H9 (cell line): ENCODE measurements around the gene STEAP2. TPM values are rescaled to one million over a fixed set of nuclear protein-coding genes. Genes with fewer than 3 reads are reported as not detected.

Experiments used
- DNase-seq: peaks from one replicate; pipeline ENCODE4 v3.0.0-alpha.2; 2017
- H2AFZ ChIP-seq: one replicate; pipeline ENCODE4 v1.6.1; 2013; ENCODE audit warnings: mild to moderate bottlenecking, low read length, control low read depth, moderate library complexity
- H2AK5ac ChIP-seq: 2 replicates; pipeline ENCODE4 v1.6.1; 2013; ENCODE audit warnings: low read length, control low read depth, mixed read lengths; ENCODE audit not compliant: insufficient read length
- H2BK120ac ChIP-seq: one replicate; pipeline ENCODE4 v1.6.1; 2013; ENCODE audit warnings: low read depth, mild to moderate bottlenecking, low read length, control low read depth, inconsistent platforms; ENCODE audit not compliant: poor library complexity, severe bottlenecking
- H2BK12ac ChIP-seq: 2 replicates; pipeline ENCODE4 v1.6.1; 2013; ENCODE audit warnings: low read length, control low read depth, mixed read lengths, low read depth; ENCODE audit not compliant: insufficient read length
- H2BK15ac ChIP-seq: 2 replicates; pipeline ENCODE4 v1.6.1; 2013; ENCODE audit warnings: low read depth, low read length, control low read depth
- H2BK20ac ChIP-seq: one replicate; pipeline ENCODE4 v1.6.1; 2013; ENCODE audit warnings: low read depth, mild to moderate bottlenecking, low read length, control low read depth, inconsistent platforms; ENCODE audit not compliant: poor library complexity, severe bottlenecking
- H2BK5ac ChIP-seq: 2 replicates; pipeline ENCODE4 v1.6.1; 2013; ENCODE audit warnings: low read length, control low read depth, mixed read lengths; ENCODE audit not compliant: insufficient read length
- H3K14ac ChIP-seq: 2 replicates; pipeline ENCODE4 v1.6.1; 2013; ENCODE audit warnings: low read length, control low read depth; ENCODE audit not compliant: insufficient read depth
- H3K18ac ChIP-seq: 2 replicates; pipeline ENCODE4 v1.6.1; 2013; ENCODE audit warnings: low read depth, mild to moderate bottlenecking, mixed read lengths, low read length, control low read depth; ENCODE audit not compliant: insufficient read length
- H3K23ac ChIP-seq: 2 replicates; pipeline ENCODE4 v1.6.1; 2013; ENCODE audit warnings: low read length, control low read depth, mixed read lengths, low read depth; ENCODE audit not compliant: insufficient read length
- H3K23me2 ChIP-seq: 2 replicates; pipeline ENCODE4 v1.6.1; 2013; ENCODE audit warnings: low read depth, mild to moderate bottlenecking, mixed read lengths, low read length, control low read depth; ENCODE audit not compliant: insufficient read length, poor library complexity, severe bottlenecking
- H3K27ac ChIP-seq: 2 replicates; pipeline ENCODE4 v1.5.1; 2013; ENCODE audit warnings: low read length, control low read depth, mixed read lengths, low read depth; ENCODE audit not compliant: insufficient read length
- H3K27me3 ChIP-seq: 2 replicates; pipeline ENCODE4 v1.6.1; 2013; ENCODE audit warnings: low read length, control low read depth, inconsistent platforms; ENCODE audit not compliant: insufficient read depth
- H3K4ac ChIP-seq: 2 replicates; pipeline ENCODE4 v1.6.1; 2013; ENCODE audit warnings: low read depth, mild to moderate bottlenecking, control low read depth, inconsistent platforms, low read length, moderate library complexity
- H3K4me1 ChIP-seq: 2 replicates; pipeline ENCODE4 v1.6.1; 2013; ENCODE audit warnings: low read length, control low read depth, inconsistent platforms; ENCODE audit not compliant: insufficient read depth
- H3K4me2 ChIP-seq: 2 replicates; pipeline ENCODE4 v1.6.1; 2013; ENCODE audit warnings: low read length, control low read depth, mixed read lengths; ENCODE audit not compliant: insufficient read length, insufficient read depth
- H3K56ac ChIP-seq: 2 replicates; pipeline ENCODE4 v1.6.1; 2013; ENCODE audit warnings: low read depth, mild to moderate bottlenecking, mixed read lengths, low read length, control low read depth; ENCODE audit not compliant: insufficient read length
- H3K79me1 ChIP-seq: 2 replicates; pipeline ENCODE4 v1.6.1; 2013; ENCODE audit warnings: low read depth, mild to moderate bottlenecking, moderate library complexity, low read length, control low read depth, inconsistent platforms; ENCODE audit not compliant: insufficient read depth, poor library complexity, severe bottlenecking
- H3K79me2 ChIP-seq: 2 replicates; pipeline ENCODE4 v1.6.1; 2013; ENCODE audit warnings: low read length, control low read depth, inconsistent platforms; ENCODE audit not compliant: insufficient read depth
- H3K9ac ChIP-seq: 2 replicates; pipeline ENCODE4 v1.6.1; 2013; ENCODE audit warnings: low read length, control low read depth, mixed read lengths; ENCODE audit not compliant: insufficient read length; ENCODE audit errors: extremely low read depth
- H3K9me3 ChIP-seq: one replicate; pipeline ENCODE4 v1.6.1; 2013; ENCODE audit warnings: low read depth, low read length, inconsistent platforms; ENCODE audit not compliant: control insufficient read depth
- H3T11ph ChIP-seq: one replicate; pipeline ENCODE4 v1.6.1; 2013; ENCODE audit warnings: mild to moderate bottlenecking, low read length, control low read depth, inconsistent platforms
- H4K20me1 ChIP-seq: one replicate; pipeline ENCODE4 v1.6.1; 2013; ENCODE audit not compliant: control insufficient read depth, insufficient read length, insufficient read depth
- H4K5ac ChIP-seq: 2 replicates; pipeline ENCODE4 v1.6.1; 2013; ENCODE audit warnings: low read depth, mild to moderate bottlenecking, mixed read lengths, low read length, control low read depth; ENCODE audit not compliant: insufficient read length
- H4K8ac ChIP-seq: replicated peaks from 2 replicates; pipeline ENCODE4 v1.6.1; 2013; ENCODE audit warnings: low read length, control low read depth, mixed read lengths, low read depth; ENCODE audit not compliant: insufficient read length
- H4K91ac ChIP-seq: 2 replicates; pipeline ENCODE4 v1.6.1; 2013; ENCODE audit warnings: low read depth, mild to moderate bottlenecking, moderate library complexity, mixed read lengths, low read length, control low read depth; ENCODE audit not compliant: insufficient read length
- H3K27ac Mint-ChIP-seq, 3 experiments: 2 replicates in 2 of 3; 3 replicates in 1 of 3; pipeline ENCODE4 v1.8.0; 2020 to 2021; ENCODE audit warnings: mixed read lengths in 3 of 3, mild to moderate bottlenecking in 1 of 3, moderate library complexity in 1 of 3
- H3K27me3 Mint-ChIP-seq: 2 replicates; pipeline ENCODE4 v1.8.0; 2021; ENCODE audit warnings: low read depth, mild to moderate bottlenecking, moderate library complexity, mixed read lengths
- H3K36me3 Mint-ChIP-seq, 3 experiments: 2 replicates in 2 of 3; 3 replicates in 1 of 3; pipeline ENCODE4 v1.8.0; 2020 to 2021; ENCODE audit warnings: low read depth in 3 of 3, mixed read lengths in 3 of 3; ENCODE audit not compliant: insufficient read depth in 1 of 3
- H3K4me1 Mint-ChIP-seq, 2 experiments: 2 replicates each; pipeline ENCODE4 v1.8.0; 2020; ENCODE audit warnings: mixed read lengths in 2 of 2
- H3K4me3 Mint-ChIP-seq, 2 experiments: 2 replicates in 1 of 2; 3 replicates in 1 of 2; pipeline ENCODE4 v1.8.0; 2020 to 2021; ENCODE audit warnings: mild to moderate bottlenecking in 2 of 2, mixed read lengths in 2 of 2, moderate library complexity in 1 of 2
- H3K9me3 Mint-ChIP-seq, 2 experiments: 2 replicates in 1 of 2; 3 replicates in 1 of 2; pipeline ENCODE4 v1.8.0; 2020; ENCODE audit warnings: mild to moderate bottlenecking in 2 of 2, mixed read lengths in 2 of 2, moderate library complexity in 1 of 2
- WGBS: extraction: QIAGEN DNeasy Blood & Tissue Kit; methylation state at CpG from one replicate; pipeline ENCODE4 v1.1.7; 2013; ENCODE audit warnings: missing lambda C conversion rate, low lambda C conversion rate, mixed read lengths; ENCODE audit not compliant: insufficient read length; ENCODE audit errors: extremely low coverage; 5-methylcytosine and 5-hydroxymethylcytosine counted together
- total RNA-seq: library from RNA; stranded (reverse); gene quantifications from 2 replicates; pipeline ENCODE4 v1.2.1, GENCODE V29; 2021
- TF ChIP-seq, protein P1 (sequence below): fragments of 200-600 bp; sonication (generic); conservative IDR thresholded peaks from 3 replicates; pipeline ENCODE4 v1.8.0; 2021; ENCODE audit warnings: antibody characterized with exemption, mild to moderate bottlenecking

The STEAP2 gene
- total RNA-seq, 1 experiment from 2014 or later, result 6.7 TPM

DNA sequence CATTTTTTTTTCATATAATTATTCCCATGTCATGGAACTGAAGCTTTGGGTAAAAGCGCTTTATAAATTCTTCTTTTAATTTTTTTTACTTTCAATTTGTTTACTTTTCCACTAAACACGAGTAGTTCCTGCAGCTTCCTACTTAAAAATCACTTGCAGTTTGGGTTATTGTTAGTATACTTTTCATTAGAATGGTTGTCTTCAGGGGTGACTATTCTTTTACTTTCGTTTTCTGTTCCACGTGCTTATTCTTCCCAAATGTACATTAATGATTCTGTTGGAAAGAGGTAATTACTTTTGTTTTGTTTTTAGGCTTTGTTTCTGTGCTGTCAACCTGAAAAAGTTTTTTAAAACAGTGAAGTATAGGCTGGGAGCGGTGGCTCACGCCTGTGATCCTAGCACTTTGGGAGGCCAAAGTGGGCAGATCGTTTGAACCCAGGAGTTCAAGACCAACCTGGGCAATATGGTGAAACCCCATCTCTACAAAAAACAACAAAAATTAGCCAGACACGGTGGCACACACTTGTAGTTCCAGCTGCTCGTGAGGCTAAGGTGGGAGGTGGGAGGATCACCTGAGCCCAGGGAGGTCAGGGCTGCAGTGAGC, 28.2 kb downstream of the STEAP2 start:
- Mint-ChIP-seq H3K36me3 (no peaks in the 10 kb centered on the region; a peak in 1 of 7 replicates), H3K9me3 (no peaks in the 10 kb centered on the region), H3K4me3 (no peak overlapping the region), H3K27me3 (peaks cover 14% of the 10 kb centered on the region), H3K4me1 (peaks cover 16 to 23% of the 10 kb centered on the region in 2 experiments), H3K27ac (no peak overlapping the region)
- no peaks in the 10 kb centered on the region for H3K79me1 ChIP-seq
- no peak overlapping the region for H2BK15ac ChIP-seq
- H4K20me1 ChIP-seq, result no peaks in the 10 kb centered on the region
- no peaks in the 10 kb centered on the region; the same call in 1 of the 2 replicates for H3K4me1 ChIP-seq
- H3K23ac ChIP-seq, result no peak overlapping the region
- H2BK120ac ChIP-seq, result no peak overlapping the region
- no peak overlapping the region for H4K91ac ChIP-seq
- no peaks in the 10 kb centered on the region for H3K27me3 ChIP-seq
- no peak overlapping the region for H3K4ac ChIP-seq
- no peak overlapping the region for H4K5ac ChIP-seq
- TF ChIP-seq, protein P1, sequence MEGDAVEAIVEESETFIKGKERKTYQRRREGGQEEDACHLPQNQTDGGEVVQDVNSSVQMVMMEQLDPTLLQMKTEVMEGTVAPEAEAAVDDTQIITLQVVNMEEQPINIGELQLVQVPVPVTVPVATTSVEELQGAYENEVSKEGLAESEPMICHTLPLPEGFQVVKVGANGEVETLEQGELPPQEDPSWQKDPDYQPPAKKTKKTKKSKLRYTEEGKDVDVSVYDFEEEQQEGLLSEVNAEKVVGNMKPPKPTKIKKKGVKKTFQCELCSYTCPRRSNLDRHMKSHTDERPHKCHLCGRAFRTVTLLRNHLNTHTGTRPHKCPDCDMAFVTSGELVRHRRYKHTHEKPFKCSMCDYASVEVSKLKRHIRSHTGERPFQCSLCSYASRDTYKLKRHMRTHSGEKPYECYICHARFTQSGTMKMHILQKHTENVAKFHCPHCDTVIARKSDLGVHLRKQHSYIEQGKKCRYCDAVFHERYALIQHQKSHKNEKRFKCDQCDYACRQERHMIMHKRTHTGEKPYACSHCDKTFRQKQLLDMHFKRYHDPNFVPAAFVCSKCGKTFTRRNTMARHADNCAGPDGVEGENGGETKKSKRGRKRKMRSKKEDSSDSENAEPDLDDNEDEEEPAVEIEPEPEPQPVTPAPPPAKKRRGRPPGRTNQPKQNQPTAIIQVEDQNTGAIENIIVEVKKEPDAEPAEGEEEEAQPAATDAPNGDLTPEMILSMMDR, result no peak
- H3K56ac ChIP-seq, result no peak overlapping the region
- H4K8ac ChIP-seq, result no peak overlapping the region
- no peaks in the 10 kb centered on the region for H3K23me2 ChIP-seq
- H3T11ph ChIP-seq, result no peak overlapping the region
- H3K18ac ChIP-seq, result no peak overlapping the region
- H2BK12ac ChIP-seq, result no peak overlapping the region
- no peak overlapping the region for H3K14ac ChIP-seq
- no CpG with 5 or more reads among the region's 9 CpGs for WGBS
- H3K27ac ChIP-seq, result no peak overlapping the region
- H3K4me2 ChIP-seq, result no peak overlapping the region
- H2AFZ ChIP-seq, result no peak overlapping the region
- no peak overlapping the region for H2AK5ac ChIP-seq
- no peak overlapping the region for H2BK5ac ChIP-seq
- H2BK20ac ChIP-seq, result no peak overlapping the region
- no peak overlapping the region for H3K9ac ChIP-seq
- no peaks in the 10 kb centered on the region for H3K79me2 ChIP-seq
- DNase-seq, result no peak
- H3K9me3 ChIP-seq, result no peaks in the 10 kb centered on the region
